MM.1S (cell line): ENCODE data around the gene FUT3.

Source experiments
- CTCF ChIP-seq: fragments of 300-600 bp; sonication (generic); IDR thresholded peaks from 2 replicates; pipeline ENCODE4 v1.5.1; 2016; ENCODE audit warnings: antibody characterized with exemption, low read length, mixed read lengths
- EZH2 ChIP-seq: fragments of 300-600 bp; sonication (generic); optimal IDR thresholded peaks from 2 replicates; pipeline ENCODE3; 2017; ENCODE audit warnings: low read depth, mild to moderate bottlenecking, antibody characterized with exemption, low read length, mixed read lengths
- EZH2phosphoT487 ChIP-seq: fragments of 300-600 bp; sonication (generic); IDR thresholded peaks from 2 replicates; pipeline ENCODE4 v1.6.1; 2018; ENCODE audit warnings: antibody characterized with exemption, low read length

- TF ChIP-seq EZH2: no peak
- TF ChIP-seq CTCF: no peak
- TF ChIP-seq EZH2phosphoT487: no peak
These were observed 37.0 kb downstream of the FUT3 start for GRCh38 chr19:5814123-5814851.
